ENCODE results near the gene DEXI.

DEXI gene

GRCh38 chr16:10941127-10941933, 938 bp downstream of the DEXI start:
- no peak for FAIRE-seq
- no peak for DNase-seq (ENCODE audit: insufficient read length, low spot score)
- no peak for TF ChIP-seq CTCF (IDR thresholded peaks at IDR 0.05; ENCODE audit: insufficient read depth, missing control alignments)

- no peak for FAIRE-seq
- TF ChIP-seq CTCF (IDR thresholded peaks at IDR 0.05; ENCODE audit: insufficient read depth, missing control alignments): no peak
- DNase-seq (ENCODE audit: insufficient read length, low spot score): no peak
These were observed 1.7 kb downstream of the DEXI start for GRCh38 chr16:10940501-10941079.

- TF ChIP-seq CTCF (IDR thresholded peaks at IDR 0.05; ENCODE audit: insufficient read depth, missing control alignments): no peak
- DNase-seq (ENCODE audit: insufficient read length, low spot score) (no peak), FAIRE-seq (no peak)
These were observed 2.5 kb downstream of the DEXI start for GRCh38 chr16:10939649-10940234.

- no peak for TF ChIP-seq CTCF (IDR thresholded peaks at IDR 0.05; ENCODE audit: insufficient read depth, missing control alignments)
- DNase-seq (ENCODE audit: insufficient read length, low spot score) (no peak), FAIRE-seq (no peak)
These were observed 3.2 kb downstream of the DEXI start for GRCh38 chr16:10938796-10939648.

GRCh38 chr16:10938321-10938720, 3.9 kb downstream of the DEXI start:
- TF ChIP-seq CTCF (IDR thresholded peaks at IDR 0.05; ENCODE audit: insufficient read depth, missing control alignments): no peak
- DNase-seq (ENCODE audit: insufficient read length, low spot score): no peak
- no peak for FAIRE-seq

GRCh38 chr16:10937068-10937859, 5.0 kb downstream of the DEXI start:
- TF ChIP-seq CTCF (IDR thresholded peaks at IDR 0.05; ENCODE audit: insufficient read depth, missing control alignments): no peak
- FAIRE-seq: no peak
- no peak for DNase-seq (ENCODE audit: insufficient read length, low spot score)

Measured in D721Med (cell line).